ENCODE results near the gene FAM200B. TPM values are rescaled to one million over a fixed set of nuclear protein-coding genes. Genes with fewer than 3 reads are reported as not detected.

Gene FAM200B
- total RNA-seq, 1 experiment from 2014 or later, result 22.6 TPM

GRCh38 chr4:15735536-15735935 is 53.9 kb downstream of the FAM200B start:
- Mint-ChIP-seq H3K27me3 (ENCODE audit: unreplicated experiment) (no peaks in the 10 kb centered on the region), H3K4me3 (ENCODE audit: low read depth, unreplicated experiment) (no peak overlapping the region), H3K4me1 (ENCODE audit: low read depth, unreplicated experiment) (no peaks in the 10 kb centered on the region), H3K9me3 (ENCODE audit: low read depth, unreplicated experiment) (no peaks in the 10 kb centered on the region), H3K27ac (ENCODE audit: unreplicated experiment) (no peak overlapping the region), H3K36me3 (ENCODE audit: insufficient read depth, unreplicated experiment) (no peaks in the 10 kb centered on the region)
- no peak for TF ChIP-seq CTCF (IDR thresholded peaks at IDR 0.05; ENCODE audit: unreplicated experiment)
- intact Hi-C loops (cut with micrococcal nuclease; ENCODE audit: unreplicated experiment), result no loop called here
- DNase-seq, result no peak
- CTCF ChIA-PET, result no interaction called here
- BruUV-seq (replicated peaks), result no TSS peak

- Mint-ChIP-seq H3K9me3 (ENCODE audit: low read depth, unreplicated experiment) (no peaks in the 10 kb centered on the region), H3K36me3 (ENCODE audit: insufficient read depth, unreplicated experiment) (no peaks in the 10 kb centered on the region), H3K4me3 (ENCODE audit: low read depth, unreplicated experiment) (no peak overlapping the region), H3K4me1 (ENCODE audit: low read depth, unreplicated experiment) (no peaks in the 10 kb centered on the region), H3K27ac (ENCODE audit: unreplicated experiment) (no peak overlapping the region), H3K27me3 (ENCODE audit: unreplicated experiment) (no peaks in the 10 kb centered on the region)
- no TSS peak for BruUV-seq (replicated peaks)
- intact Hi-C loops (cut with micrococcal nuclease; ENCODE audit: unreplicated experiment), result no loop called here
- no peak for DNase-seq
- no peak for TF ChIP-seq CTCF (IDR thresholded peaks at IDR 0.05; ENCODE audit: unreplicated experiment)
- CTCF ChIA-PET, result no interaction called here
These were observed 55.0 kb downstream of the FAM200B start for GRCh38 chr4:15736514-15737050.

GRCh38 chr4:15737255-15737654 is 55.6 kb downstream of the FAM200B start:
- H3K9me3 Mint-ChIP-seq (ENCODE audit: low read depth, unreplicated experiment), result no peaks in the 10 kb centered on the region
- DNase-seq, result no peak
- intact Hi-C loops (cut with micrococcal nuclease; ENCODE audit: unreplicated experiment), result no loop called here
- H3K27ac Mint-ChIP-seq (ENCODE audit: unreplicated experiment), result no peak overlapping the region
- no peaks in the 10 kb centered on the region for H3K4me1 Mint-ChIP-seq (ENCODE audit: low read depth, unreplicated experiment)
- BruUV-seq (replicated peaks), result no TSS peak
- no peaks in the 10 kb centered on the region for H3K36me3 Mint-ChIP-seq (ENCODE audit: insufficient read depth, unreplicated experiment)
- H3K27me3 Mint-ChIP-seq (ENCODE audit: unreplicated experiment), result no peaks in the 10 kb centered on the region
- H3K4me3 Mint-ChIP-seq (ENCODE audit: low read depth, unreplicated experiment), result no peak overlapping the region
- no peak for TF ChIP-seq CTCF (IDR thresholded peaks at IDR 0.05; ENCODE audit: unreplicated experiment)
- CTCF ChIA-PET, result no interaction called here

DNA sequence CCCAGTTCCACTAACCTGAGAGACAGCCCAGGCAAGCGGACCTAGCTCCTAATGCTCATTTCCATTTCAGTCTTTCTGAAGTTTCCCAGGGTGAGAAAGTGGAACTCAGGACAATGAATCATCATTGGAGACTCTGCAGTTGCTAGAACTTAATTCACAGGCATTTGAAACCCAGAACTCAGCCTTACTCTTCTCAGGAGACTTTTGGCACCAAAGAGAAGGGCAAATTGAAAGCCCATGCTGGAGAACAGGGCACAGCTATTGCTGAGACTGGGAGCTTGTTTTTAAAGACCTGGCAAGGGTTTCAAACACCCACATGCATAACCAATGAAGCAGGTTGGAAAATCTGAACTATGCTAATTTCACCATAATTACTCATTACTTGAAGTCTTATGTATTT is 57.2 kb downstream of the FAM200B start:
- DNase-seq, result no peak
- no peaks in the 10 kb centered on the region for H3K36me3 Mint-ChIP-seq (ENCODE audit: insufficient read depth, unreplicated experiment)
- TF ChIP-seq CTCF (IDR thresholded peaks at IDR 0.05; ENCODE audit: unreplicated experiment), result no peak
- H3K4me3 Mint-ChIP-seq (ENCODE audit: low read depth, unreplicated experiment), result no peak overlapping the region
- intact Hi-C loops (cut with micrococcal nuclease; ENCODE audit: unreplicated experiment), result no loop called here
- H3K27ac Mint-ChIP-seq (ENCODE audit: unreplicated experiment), result no peak overlapping the region
- no peaks in the 10 kb centered on the region for H3K27me3 Mint-ChIP-seq (ENCODE audit: unreplicated experiment)
- CTCF ChIA-PET, result interaction anchor here (0.7 kb wide), 1 partner anchor 15 kb away, joined by 4 read pairs; no protein-coding TSS in a partner anchor
- H3K4me1 Mint-ChIP-seq (ENCODE audit: low read depth, unreplicated experiment), result no peaks in the 10 kb centered on the region
- BruUV-seq (replicated peaks), result no TSS peak
- peaks cover 2% of the 10 kb centered on the region for H3K9me3 Mint-ChIP-seq (ENCODE audit: low read depth, unreplicated experiment)

Other genes with a start within 250 kb of the FAM200B start
- 11.8 TPM in 2 replicates for gene CC2D2A, start 211.9 kb upstream of the FAM200B start, total RNA-seq (2022)
- 26.4 and 27.0 TPM in 2 replicates for gene FBXL5, start 26.5 kb upstream of the FAM200B start, total RNA-seq (2022)
- gene BST1, start 21.2 kb downstream of the FAM200B start, total RNA-seq (2022), result 4.7 and 6.0 TPM in 2 replicates
- 3.4 and 9.4 TPM in 2 replicates for gene CD38, start 96.5 kb downstream of the FAM200B start, total RNA-seq (2022)

Measured in Calu3 (cell line).